ENCODE results near the gene PLEKHS1. TPM values are rescaled to one million over a fixed set of nuclear protein-coding genes. Genes with fewer than 3 reads are reported as not detected.

Gene PLEKHS1
- total RNA-seq, 1 donor from 2014 or later = 7.0 TPM

- Histone ChIP-seq H3K27me3 (ENCODE audit: low read depth) (no peaks in the 10 kb centered on the region), H3K4me3 (no peak overlapping the region), H3K9me3 (no peaks in the 10 kb centered on the region), H3K27ac (no peak overlapping the region), H3K36me3 (peaks cover 25% of the 10 kb centered on the region), H3K4me1 (peaks cover 8% of the 10 kb centered on the region)
- intact Hi-C loops (cut with DNase I) = no loop called here
- ATAC-seq = no peak
- DNase-seq = no peak
- TF ChIP-seq, protein P1, sequence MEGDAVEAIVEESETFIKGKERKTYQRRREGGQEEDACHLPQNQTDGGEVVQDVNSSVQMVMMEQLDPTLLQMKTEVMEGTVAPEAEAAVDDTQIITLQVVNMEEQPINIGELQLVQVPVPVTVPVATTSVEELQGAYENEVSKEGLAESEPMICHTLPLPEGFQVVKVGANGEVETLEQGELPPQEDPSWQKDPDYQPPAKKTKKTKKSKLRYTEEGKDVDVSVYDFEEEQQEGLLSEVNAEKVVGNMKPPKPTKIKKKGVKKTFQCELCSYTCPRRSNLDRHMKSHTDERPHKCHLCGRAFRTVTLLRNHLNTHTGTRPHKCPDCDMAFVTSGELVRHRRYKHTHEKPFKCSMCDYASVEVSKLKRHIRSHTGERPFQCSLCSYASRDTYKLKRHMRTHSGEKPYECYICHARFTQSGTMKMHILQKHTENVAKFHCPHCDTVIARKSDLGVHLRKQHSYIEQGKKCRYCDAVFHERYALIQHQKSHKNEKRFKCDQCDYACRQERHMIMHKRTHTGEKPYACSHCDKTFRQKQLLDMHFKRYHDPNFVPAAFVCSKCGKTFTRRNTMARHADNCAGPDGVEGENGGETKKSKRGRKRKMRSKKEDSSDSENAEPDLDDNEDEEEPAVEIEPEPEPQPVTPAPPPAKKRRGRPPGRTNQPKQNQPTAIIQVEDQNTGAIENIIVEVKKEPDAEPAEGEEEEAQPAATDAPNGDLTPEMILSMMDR (IDR thresholded peaks at IDR 0.05) = no peak
These were observed 17.8 kb upstream of the PLEKHS1 start for GRCh38 chr10:113733635-113734034.

- intact Hi-C loops (cut with DNase I) = no loop called here
- no peaks in the 10 kb centered on the region for H3K9me3 ChIP-seq
- no peaks in the 10 kb centered on the region for H3K27me3 ChIP-seq (ENCODE audit: low read depth)
- ATAC-seq (peak; percentile 29 to 57), DNase-seq (no peak)
- H3K36me3 ChIP-seq = peaks cover 5% of the 10 kb centered on the region
- H3K27ac ChIP-seq = no peak overlapping the region
- TF ChIP-seq, protein P1 (IDR thresholded peaks at IDR 0.05) = no peak
- H3K4me3 ChIP-seq = no peak overlapping the region
- H3K4me1 ChIP-seq = peaks cover 8% of the 10 kb centered on the region
These were observed 15.6 kb upstream of the PLEKHS1 start for GRCh38 chr10:113735913-113736312.

GRCh38 chr10:113736576-113736975 is 14.9 kb upstream of the PLEKHS1 start:
- intact Hi-C loops (cut with DNase I) = no loop called here

GRCh38 chr10:113739031-113739430 is 12.5 kb upstream of the PLEKHS1 start:
- H3K9me3 ChIP-seq = no peaks in the 10 kb centered on the region
- H3K4me1 ChIP-seq = peaks cover 8% of the 10 kb centered on the region
- TF ChIP-seq, protein P1 (IDR thresholded peaks at IDR 0.05) = no peak
- no peak overlapping the region for H3K4me3 ChIP-seq
- DNase-seq (no peak), ATAC-seq (no peak)
- H3K27me3 ChIP-seq (ENCODE audit: low read depth) = no peaks in the 10 kb centered on the region
- H3K36me3 ChIP-seq = no peaks in the 10 kb centered on the region
- intact Hi-C loops (cut with DNase I) = no loop called here
- H3K27ac ChIP-seq = no peak overlapping the region

More at GRCh38 chr10:113736576-113736975, 14.9 kb upstream of the PLEKHS1 start:
- no peaks in the 10 kb centered on the region for H3K36me3 ChIP-seq
- no peak for DNase-seq
- TF ChIP-seq, protein P1 (IDR thresholded peaks at IDR 0.05) = no peak
- no peaks in the 10 kb centered on the region for H3K9me3 ChIP-seq
- no peak for ATAC-seq
- peaks cover 8% of the 10 kb centered on the region for H3K4me1 ChIP-seq
- no peak overlapping the region for H3K4me3 ChIP-seq
- no peak overlapping the region for H3K27ac ChIP-seq
- H3K27me3 ChIP-seq (ENCODE audit: low read depth) = no peaks in the 10 kb centered on the region

DNA sequence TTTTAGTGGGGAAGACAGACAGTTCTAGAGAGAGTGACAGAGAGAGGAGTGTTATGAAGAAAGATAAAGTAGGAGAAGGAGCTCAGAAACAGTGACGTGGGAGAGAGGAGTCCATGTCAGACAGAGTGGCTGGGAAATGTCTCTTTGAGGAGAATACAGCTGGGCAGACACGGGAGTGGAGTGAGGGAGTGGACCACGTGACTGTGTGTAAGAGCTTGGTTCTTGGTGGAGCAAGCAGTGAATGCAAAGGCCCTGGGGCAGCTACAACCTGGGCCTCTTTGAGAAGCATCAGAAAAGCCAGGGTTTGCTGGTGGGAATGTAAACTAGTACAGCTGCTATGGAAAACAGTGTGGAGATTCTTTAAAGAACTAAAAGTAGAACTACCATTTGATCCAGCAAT is 11.9 kb upstream of the PLEKHS1 start:
- Histone ChIP-seq H3K4me1 (peaks cover 8% of the 10 kb centered on the region), H3K4me3 (no peak overlapping the region), H3K27me3 (ENCODE audit: low read depth) (no peaks in the 10 kb centered on the region), H3K36me3 (no peaks in the 10 kb centered on the region), H3K27ac (no peak overlapping the region), H3K9me3 (no peaks in the 10 kb centered on the region)
- TF ChIP-seq, protein P1 (IDR thresholded peaks at IDR 0.05) = no peak
- DNase-seq (no peak), ATAC-seq (no peak)
- intact Hi-C loops (cut with DNase I) = no loop called here

- no peak overlapping the region for H3K27ac ChIP-seq
- peaks cover 7% of the 10 kb centered on the region for H3K4me1 ChIP-seq
- DNase-seq = no peak
- no peak overlapping the region for H3K4me3 ChIP-seq
- H3K36me3 ChIP-seq = no peaks in the 10 kb centered on the region
- ATAC-seq = peak; percentile 9 to 32
- no peaks in the 10 kb centered on the region for H3K9me3 ChIP-seq
- H3K27me3 ChIP-seq (ENCODE audit: low read depth) = no peaks in the 10 kb centered on the region
- TF ChIP-seq, protein P1 (IDR thresholded peaks at IDR 0.05) = no peak
- intact Hi-C loops (cut with DNase I) = no loop called here
These were observed 10.6 kb upstream of the PLEKHS1 start for GRCh38 chr10:113740850-113741249.
